Mammary epithelial cell (primary cell): ENCODE measurements around the gene COPS6.

Source experiments
- CTCF ChIP-seq, 2 donors: IDR thresholded peaks in 1 of 2; conservative IDR thresholded peaks in 1 of 2; 2 replicates each; pipeline ENCODE4 v1.5.1; 2011 to 2012; ENCODE audit warnings: inconsistent platforms in 2 of 2, low read length in 2 of 2, mild to moderate bottlenecking in 2 of 2, control low read depth in 1 of 2, low read depth in 1 of 2; ENCODE audit not compliant: insufficient read depth in 1 of 2; ENCODE audit errors: extremely low read depth in 1 of 2
- EZH2 ChIP-seq: IDR thresholded peaks from 2 replicates; pipeline ENCODE4 v1.6.1; 2012; ENCODE audit warnings: low read length, inconsistent platforms, borderline replicate concordance

GRCh38 chr7:100064162-100064561 lies 24.6 kb upstream of the COPS6 start:
- no peak for TF ChIP-seq CTCF (conservative IDR thresholded peaks at IDR 0.05 in 1 of 2, IDR thresholded peaks at IDR 0.05 in 1 of 2; ENCODE audit: extremely low read depth in 1 of 2, insufficient read depth in 1 of 2, low read depth in 1 of 2, low read length in 2 of 2)
- TF ChIP-seq EZH2, result no peak
